Measurements from ENCODE around the gene NR2F2. TPM values are rescaled to one million over a fixed set of nuclear protein-coding genes. Genes with fewer than 3 reads are reported as not detected.

NR2F2 gene
- total RNA-seq, 4 donors from 2014 or later = 8.9 to 41.8 (median 20.1) TPM

GRCh38 chr15:96388673-96389072 is 58.2 kb downstream of the NR2F2 start:
- ATAC-seq (ENCODE audit: low FRiP score) (no peak), DNase-seq (ENCODE audit: low spot score) (no peak)
- no peak for TF ChIP-seq CTCF (IDR thresholded peaks at IDR 0.05)
